Left lung (tissue), 10 donors: ENCODE results near the gene IGDCC3. TPM values are rescaled to one million over a fixed set of nuclear protein-coding genes. Genes with fewer than 3 reads are reported as not detected.
A peak's percentile ranks its signal among the peaks of the same experiment; 100 is the strongest.

Source experiments
- ATAC-seq: fragments of 200-7000 bp; cut with Tn5 transposase; one replicate; pipeline ENCODE4 v1.9.1; 2020; ENCODE audit warnings: moderate library complexity
- DNase-seq, 4 donors: peaks; one replicate each; pipeline ENCODE4 v3.0.0-alpha.2; 2013 to 2020
- H3K27ac ChIP-seq, 2 donors: fragments of 200-600 bp; sonication (generic) in 1 of 2; one replicate each; pipeline versions ENCODE4 v1.5.0 to v1.8.0; 2020 to 2021
- H3K27me3 ChIP-seq, 2 donors: fragments of 200-600 bp; sonication (generic) in 1 of 2; one replicate each; pipeline versions ENCODE4 v1.5.0 to v1.8.0; 2020 to 2021
- H3K36me3 ChIP-seq, 2 donors: fragments of 200-600 bp; sonication (generic) in 1 of 2; one replicate each; pipeline versions ENCODE4 v1.5.0 to v1.8.0; 2020 to 2021
- H3K4me1 ChIP-seq, 2 donors: fragments of 200-600 bp; one replicate each; pipeline ENCODE4 v1.8.0; 2021
- H3K4me3 ChIP-seq, 2 donors: fragments of 200-600 bp; sonication (generic) in 1 of 2; one replicate each; pipeline versions ENCODE4 v1.5.0 to v1.8.0; 2020 to 2021; ENCODE audit warnings: mild to moderate bottlenecking in 1 of 2
- H3K9me3 ChIP-seq, 2 donors: fragments of 200-600 bp; sonication (generic) in 1 of 2; one replicate each; pipeline versions ENCODE4 v1.5.0 to v1.8.0; 2020 to 2021
- intact Hi-C, 2 donors: fragments of 100-400 bp; cut with DNase I; formaldehyde crosslinking; loops; one replicate each; pipeline versions ENCODE4 v1.11.2 to v1.14.2; 2022
- polyA plus RNA-seq, 6 donors: library from polyadenylated mRNA; unstranded; fragments of 120-200 nt; gene quantifications; one replicate each; pipeline ENCODE4 v1.2.1, GENCODE V29; 2013; ENCODE audit not compliant: insufficient read length in 6 of 6
- total RNA-seq, 2 donors: library from RNA; stranded (reverse); fragmentation: NEBNext Ultra II Directional; extraction: Animal tissue kit (Norgen Biotek cat#: 25700); gene quantifications; one replicate each; pipeline ENCODE4 v1.2.1, GENCODE V29; 2021
- TF ChIP-seq, protein P1 (sequence below), 2 donors: fragments of 200-600 bp; sonication (generic) in 1 of 2; IDR thresholded peaks; one replicate each; pipeline versions ENCODE4 v1.5.0 to v1.8.0; 2021; ENCODE audit warnings: antibody characterized with exemption in 2 of 2
- donor health status: DM: no; HTN: yes; CAD: no.
- donor health status: DM: no; HTN: no; CAD: no.

Gene IGDCC3
- total and polyA plus RNA-seq, 8 donors: 0.20 to 12.8 (median 11.5) TPM; not detected in 1

DNA sequence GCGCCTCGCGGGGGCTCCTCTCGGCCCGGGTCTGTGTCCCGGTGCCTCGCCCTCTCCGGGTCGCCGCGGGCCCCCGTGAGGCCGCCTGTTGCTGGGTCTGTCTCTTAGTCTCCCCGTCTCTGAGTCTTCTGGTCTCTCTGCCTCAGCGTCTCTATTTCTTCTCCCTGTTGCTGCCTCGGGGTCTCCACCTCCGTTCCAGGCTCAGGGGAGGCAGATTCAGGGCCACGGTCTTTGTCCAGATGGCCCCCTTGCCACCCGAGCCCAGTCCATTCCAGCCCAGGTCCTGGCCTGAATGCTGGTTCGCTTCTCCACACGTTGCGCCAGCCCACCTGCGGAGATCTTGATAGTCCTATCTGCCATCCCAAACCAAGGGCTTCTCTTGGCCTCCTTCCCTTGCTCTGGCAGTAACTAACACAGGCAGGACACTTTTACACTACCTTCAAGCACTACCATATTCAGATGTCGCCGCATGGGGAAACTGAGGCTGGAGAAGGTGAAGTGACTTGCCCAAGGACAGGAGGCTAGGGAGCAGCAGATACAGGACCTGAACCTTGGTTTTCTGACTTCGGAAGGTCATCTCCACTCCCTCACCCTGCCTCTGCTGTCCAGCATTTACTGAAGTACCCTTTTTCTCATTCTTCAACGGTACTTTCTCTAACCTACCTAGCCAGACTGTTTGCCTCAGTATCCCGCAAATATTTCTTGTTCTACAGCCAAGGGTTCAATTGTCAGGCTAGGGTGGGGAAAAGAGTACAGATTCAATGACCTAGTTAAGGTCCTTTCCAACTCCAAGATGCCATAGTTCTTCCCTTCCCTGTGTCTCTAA lies 45.6 kb upstream of the IGDCC3 start:
- intact Hi-C loops: no loop called here
- Histone ChIP-seq H3K4me1 (peaks cover 11 to 14% of the 10 kb centered on the region in 2 donors), H3K27ac (no peak overlapping the region), H3K9me3 (no peaks in the 10 kb centered on the region), H3K27me3 (peaks cover 0 to 61% of the 10 kb centered on the region in 2 donors), H3K36me3 (no peaks in the 10 kb centered on the region), H3K4me3 (no peak overlapping the region)
- ATAC-seq: no peak
- no peak for DNase-seq
- TF ChIP-seq, protein P1, sequence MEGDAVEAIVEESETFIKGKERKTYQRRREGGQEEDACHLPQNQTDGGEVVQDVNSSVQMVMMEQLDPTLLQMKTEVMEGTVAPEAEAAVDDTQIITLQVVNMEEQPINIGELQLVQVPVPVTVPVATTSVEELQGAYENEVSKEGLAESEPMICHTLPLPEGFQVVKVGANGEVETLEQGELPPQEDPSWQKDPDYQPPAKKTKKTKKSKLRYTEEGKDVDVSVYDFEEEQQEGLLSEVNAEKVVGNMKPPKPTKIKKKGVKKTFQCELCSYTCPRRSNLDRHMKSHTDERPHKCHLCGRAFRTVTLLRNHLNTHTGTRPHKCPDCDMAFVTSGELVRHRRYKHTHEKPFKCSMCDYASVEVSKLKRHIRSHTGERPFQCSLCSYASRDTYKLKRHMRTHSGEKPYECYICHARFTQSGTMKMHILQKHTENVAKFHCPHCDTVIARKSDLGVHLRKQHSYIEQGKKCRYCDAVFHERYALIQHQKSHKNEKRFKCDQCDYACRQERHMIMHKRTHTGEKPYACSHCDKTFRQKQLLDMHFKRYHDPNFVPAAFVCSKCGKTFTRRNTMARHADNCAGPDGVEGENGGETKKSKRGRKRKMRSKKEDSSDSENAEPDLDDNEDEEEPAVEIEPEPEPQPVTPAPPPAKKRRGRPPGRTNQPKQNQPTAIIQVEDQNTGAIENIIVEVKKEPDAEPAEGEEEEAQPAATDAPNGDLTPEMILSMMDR (IDR thresholded peaks at IDR 0.05): no peak

DNA sequence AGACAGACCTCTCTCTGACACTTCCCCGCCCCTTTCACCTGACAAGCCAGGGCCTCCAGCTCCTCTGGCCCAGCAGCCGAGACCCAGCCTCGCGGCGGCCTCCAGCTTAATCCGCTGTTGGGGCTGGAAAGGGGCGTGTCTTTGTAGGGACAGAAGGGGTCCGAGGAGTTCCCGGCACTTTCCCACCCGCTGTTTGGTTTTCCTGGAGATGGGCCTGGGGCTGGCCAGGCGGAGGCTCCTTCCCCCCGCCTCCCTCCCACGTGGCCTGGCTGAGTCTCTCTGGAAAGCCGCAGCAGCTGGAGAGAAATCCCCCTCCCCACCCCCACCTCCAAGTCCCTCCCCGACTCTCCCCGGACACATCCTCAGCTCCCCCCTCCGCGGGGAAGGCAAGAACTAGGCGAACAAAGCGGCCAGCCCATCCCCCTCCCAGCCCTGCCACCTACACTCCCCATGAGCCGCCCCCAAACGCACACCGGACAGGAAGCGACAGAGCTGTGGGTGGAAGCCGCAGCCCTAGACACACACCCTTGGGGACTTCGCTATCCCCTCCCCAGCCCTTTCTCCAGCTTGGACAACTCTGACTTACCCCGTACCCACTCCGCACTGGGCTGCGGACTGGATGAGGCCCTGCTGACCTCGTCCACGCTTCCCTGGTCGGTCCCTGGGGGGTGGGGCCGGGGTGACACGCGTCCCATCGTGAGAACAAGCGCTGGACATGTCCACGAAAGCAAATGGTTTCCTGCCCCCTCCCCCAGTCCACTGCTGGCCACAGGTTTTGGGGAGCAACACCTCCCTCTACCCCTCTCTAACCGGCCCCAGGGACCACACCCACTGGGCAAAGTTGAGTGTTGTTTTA lies 43.8 kb upstream of the IGDCC3 start:
- Histone ChIP-seq H3K27me3 (peaks cover 0 to 76% of the 10 kb centered on the region in 2 donors), H3K9me3 (no peaks in the 10 kb centered on the region), H3K4me1 (peaks cover 11 to 14% of the 10 kb centered on the region in 2 donors), H3K27ac (no peak overlapping the region), H3K36me3 (no peaks in the 10 kb centered on the region), H3K4me3 (peak overlapping the region; percentile 26 to 32)
- TF ChIP-seq, protein P1 (IDR thresholded peaks at IDR 0.05): no peak
- intact Hi-C loops: no loop called here
- DNase-seq (peak in 3 of 4 donors; percentile 76 to 95 (median 85)), ATAC-seq (peak; percentile 69)

DNA sequence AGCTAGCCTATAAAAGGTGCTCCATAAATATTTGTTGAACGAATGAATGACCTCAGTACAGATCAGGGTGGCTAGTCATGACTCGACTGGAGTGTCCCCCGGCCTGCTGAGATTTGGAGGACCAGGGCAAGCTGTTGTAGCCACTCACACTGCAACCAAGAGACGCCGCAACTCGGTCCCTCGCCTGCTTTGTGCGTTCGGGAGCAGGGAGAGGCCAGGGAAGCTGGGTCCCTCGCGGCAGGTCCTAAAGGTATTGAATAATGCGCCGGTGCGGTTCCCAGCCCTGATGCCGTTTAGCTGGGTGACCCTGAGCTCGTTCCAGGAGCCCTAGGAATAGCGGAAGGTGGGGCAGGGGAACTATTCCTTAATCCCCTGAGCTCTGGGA lies 43.2 kb upstream of the IGDCC3 start:
- H3K9me3 ChIP-seq: no peaks in the 10 kb centered on the region
- peaks cover 11 to 14% of the 10 kb centered on the region in 2 donors for H3K4me1 ChIP-seq
- H3K4me3 ChIP-seq: no peak overlapping the region
- TF ChIP-seq, protein P1 (IDR thresholded peaks at IDR 0.05): no peak
- no peaks in the 10 kb centered on the region for H3K36me3 ChIP-seq
- no peak for ATAC-seq
- peaks cover 0 to 81% of the 10 kb centered on the region in 2 donors for H3K27me3 ChIP-seq
- DNase-seq: no peak
- intact Hi-C loops: no loop called here
- H3K27ac ChIP-seq: no peak overlapping the region

DNA sequence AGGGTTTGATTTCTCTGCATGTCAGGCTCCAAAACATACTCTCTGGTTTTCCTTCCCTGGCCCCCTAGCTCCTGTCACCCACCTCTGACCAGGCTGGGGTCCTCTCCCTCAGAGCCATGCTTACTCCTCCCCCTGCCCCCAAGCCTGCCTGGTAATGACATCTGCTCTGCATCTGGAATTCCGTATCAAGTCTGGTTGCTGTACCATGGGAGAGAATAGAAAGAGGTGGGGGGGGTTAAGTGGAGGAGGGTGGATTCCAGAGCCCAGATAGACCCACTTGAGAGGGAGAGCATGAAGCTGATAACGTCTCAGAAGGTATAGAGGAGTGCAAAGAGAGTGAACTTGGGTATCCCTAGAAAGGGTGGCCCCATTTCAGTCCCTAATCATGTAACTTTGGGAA lies 40.8 kb upstream of the IGDCC3 start:
- DNase-seq: no peak
- intact Hi-C loops: no loop called here
- TF ChIP-seq, protein P1 (IDR thresholded peaks at IDR 0.05): no peak
- Histone ChIP-seq H3K27ac (no peak overlapping the region), H3K4me3 (no peak overlapping the region), H3K27me3 (peaks cover 0 to 82% of the 10 kb centered on the region in 2 donors), H3K36me3 (no peaks in the 10 kb centered on the region), H3K9me3 (no peaks in the 10 kb centered on the region), H3K4me1 (peaks cover 11 to 14% of the 10 kb centered on the region in 2 donors)
- no peak for ATAC-seq
